A673 (cell line): ENCODE results near the gene PRIM1.

Experiments used
- CTCF ChIP-seq: fragments of 300-800, 200-600 bp; sonication (generic); conservative IDR thresholded peaks from 2 replicates; pipeline ENCODE4 v1.5.1; 2017; ENCODE audit warnings: low read depth, mild to moderate bottlenecking, antibody characterized with exemption, low read length, moderate library complexity, mixed read lengths
- EZH2 ChIP-seq: fragments of 200-600 bp; sonication (generic); IDR thresholded peaks from 2 replicates; pipeline ENCODE4 v1.6.1; 2017; ENCODE audit warnings: borderline replicate concordance, low read depth, mild to moderate bottlenecking, mixed read lengths, antibody characterized with exemption, low read length; ENCODE audit not compliant: poor library complexity, severe bottlenecking

- TF ChIP-seq CTCF (no peak), EZH2 (no peak)
Measured at GRCh38 chr12:56723889-56724700, 28.0 kb downstream of the PRIM1 start.
